K562 (cell line): ENCODE data around the gene FAM168B. TPM values are rescaled to one million over a fixed set of nuclear protein-coding genes. Genes with fewer than 3 reads are reported as not detected.

Experiments
- ATAC-seq: fragments of 200-7000 bp; cut with Tn5 transposase; 3 replicates; pipeline ENCODE4 v1.9.1; 2020; ENCODE audit warnings: moderate library complexity
- BruUV-seq: library from RNA; stranded (reverse); fragments of 400-500 nt; replicated peaks from 2 replicates; lab custom pipeline; 2021; lab: Mats Ljungman, UMichigan
- CTCF ChIA-PET: fragments of 300-600 bp; formaldehyde crosslinking; extraction: SDS; loops from one replicate; lab custom pipeline; 2021; ENCODE audit warnings: low intra/inter-chr PET ratio; lab: Yijun Ruan, JAX
- POLR2A ChIA-PET: fragments of 300-600, 350-650 bp; sonication (Branson Sonifier 250); formaldehyde crosslinking; extraction: SDS; loops from one replicate; lab custom pipeline; 2021; ENCODE audit warnings: antibody characterized with exemption, inconsistent platforms; lab: Yijun Ruan, JAX
- DNase-seq, 4 experiments: peaks; one replicate each; pipeline versions ENCODE4 v3.0.0 to v3.0.0-alpha.2; 2011 to 2018; ENCODE audit warnings: low spot score in 3 of 4, mixed read lengths in 3 of 4; ENCODE audit errors: extremely low read depth in 1 of 4
- FAIRE-seq: peaks from 2 replicates; lab custom pipeline; 2011; peaks lifted over from hg19 to GRCh38; lab: Jason Lieb, UNC
- H2AFZ ChIP-seq: 2 replicates; pipeline ENCODE4 v1.6.0; 2011; ENCODE audit warnings: low read depth, low read length, control low read depth, inconsistent platforms
- H3K27ac ChIP-seq: fragments of 200-600 bp; 3 replicates; pipeline ENCODE4 v1.8.0; 2011; ENCODE audit warnings: low read depth, mild to moderate bottlenecking, control low read depth, inconsistent platforms, low read length, moderate library complexity, mixed read lengths; ENCODE audit errors: extremely low read depth
- H3K27me3 ChIP-seq, 2 experiments: fragments of 300-600 bp in 1 of 2; 2 replicates in 1 of 2; 3 replicates in 1 of 2; pipeline versions ENCODE4 v1.6.0 to v1.8.0; 2011; ENCODE audit warnings: inconsistent platforms in 2 of 2, low read length in 2 of 2, mild to moderate bottlenecking in 1 of 2, mixed read lengths in 1 of 2, moderate library complexity in 1 of 2; ENCODE audit not compliant: control insufficient read depth in 2 of 2, insufficient read depth in 2 of 2
- H3K36me3 ChIP-seq: fragments of 300-600 bp; 3 replicates; pipeline ENCODE4 v1.8.0; 2011; ENCODE audit warnings: mild to moderate bottlenecking, low read length, inconsistent platforms; ENCODE audit not compliant: control insufficient read depth, insufficient read depth
- H3K4me1 ChIP-seq, 2 experiments: fragments of 200-600 bp in 1 of 2; replicated peaks in 1 of 2; 2 replicates in 1 of 2; 3 replicates in 1 of 2; pipeline versions ENCODE4 v1.5.1 to v1.8.0; 2011; ENCODE audit warnings: inconsistent platforms in 2 of 2, low read length in 2 of 2, mild to moderate bottlenecking in 1 of 2, mixed read lengths in 1 of 2, moderate library complexity in 1 of 2; ENCODE audit not compliant: control insufficient read depth in 2 of 2, insufficient read depth in 2 of 2
- H3K4me2 ChIP-seq: 2 replicates; pipeline ENCODE4 v1.6.1; 2011; ENCODE audit warnings: low read length, control low read depth, inconsistent platforms, mixed read lengths; ENCODE audit not compliant: insufficient read depth
- H3K4me3 ChIP-seq: fragments of 200-600 bp; sonication (generic), shearing (Covaris generic); 2 replicates; pipeline ENCODE4 v1.5.1; 2016; ENCODE audit warnings: control low read depth, inconsistent platforms
- H3K79me2 ChIP-seq: fragments of 200-600 bp; 3 replicates; pipeline ENCODE4 v1.8.0; 2011; ENCODE audit warnings: low read length, inconsistent platforms; ENCODE audit not compliant: control insufficient read depth, insufficient read depth
- H3K9ac ChIP-seq, 2 experiments: 2 replicates each; pipeline versions ENCODE4 v1.6.0 to v1.6.1; 2011; ENCODE audit warnings: low read depth in 2 of 2, low read length in 2 of 2, control low read depth in 1 of 2, inconsistent platforms in 1 of 2, mild to moderate bottlenecking in 1 of 2, mixed read lengths in 1 of 2; ENCODE audit not compliant: insufficient read depth in 1 of 2
- H3K9me1 ChIP-seq: one replicate; pipeline ENCODE4 v1.6.0; 2011; ENCODE audit warnings: inconsistent platforms, mild to moderate bottlenecking, low read length, moderate library complexity; ENCODE audit not compliant: control insufficient read depth, insufficient read depth
- H3K9me3 ChIP-seq: replicated peaks from 2 replicates; pipeline ENCODE4 v1.5.1; 2011; ENCODE audit warnings: low read depth, low read length, inconsistent platforms; ENCODE audit not compliant: control insufficient read depth, insufficient read depth
- H4K20me1 ChIP-seq: replicated peaks from 2 replicates; pipeline ENCODE4 v1.6.1; 2011; ENCODE audit warnings: low read length, inconsistent platforms, mixed read lengths; ENCODE audit not compliant: control insufficient read depth, insufficient read depth
- KAT7 ChIP-seq: sonication (generic); formaldehyde crosslinking; IDR thresholded peaks from 2 replicates; pipeline ENCODE4 v1.8.0; 2022; ENCODE audit warnings: missing genetic modification reagents, mild to moderate bottlenecking, borderline replicate concordance
- ZNF280A ChIP-seq: fragments of 450-650 bp; IDR thresholded peaks from 2 replicates; pipeline ENCODE4 v1.6.1; 2018; ENCODE audit warnings: mild to moderate bottlenecking, low read depth; ENCODE audit not compliant: partially characterized antibody
- ZNF445 ChIP-seq: fragments of 250-450 bp; sonication (Bioruptor Pico); IDR thresholded peaks from 2 replicates; pipeline ENCODE4 v1.4.0; 2020; ENCODE audit warnings: low read depth, mild to moderate bottlenecking, moderate library complexity
- WGBS: fragments of 100-300 bp; shearing (Covaris generic); methylation state at CpG from one replicate; pipeline ENCODE4 v1.1.6; 2016; ENCODE audit warnings: low coverage, mixed read lengths; ENCODE audit not compliant: insufficient coverage; ENCODE audit errors: missing lambda C conversion rate; 5-methylcytosine and 5-hydroxymethylcytosine counted together
- in situ Hi-C: fragments of 300-500 bp; cut with MboI; formaldehyde crosslinking; loops from 4 replicates; pipeline ENCODE4 v1.15.0; 2018; ENCODE audit warnings: inconsistent platforms, mixed read lengths
- intact Hi-C: fragments of 100-400 bp; cut with micrococcal nuclease; formaldehyde crosslinking; loops from 2 replicates; pipeline ENCODE4 v1.14.2; 2022
- polyA plus RNA-seq, 8 experiments: library from polyadenylated mRNA; depleted of rRNA in 4 of 8; stranded (reverse) in 5 of 8; unstranded in 3 of 8; fragments of >200 nt; fragmentation: Nextera tagmentation in 2 of 8; fragmentation: Illumina TruSeq in 1 of 8; extraction: Ambion mirVana in 2 of 8; extraction: Trizol in 1 of 8; gene quantifications; 2 replicates each; pipeline versions ENCODE4 v1.2.1 to v1.2.3, GENCODE V29; 2011 to 2014; ENCODE audit warnings: inconsistent platforms in 1 of 8, missing spikeins in 1 of 8
- total RNA-seq, 7 experiments: library from RNA; depleted of rRNA in 6 of 7; stranded (reverse); fragments of >200 nt in 6 of 7; fragmentation: Illumina TruSeq in 2 of 7; extraction: Trizol in 2 of 7; gene quantifications; 2 replicates each; pipeline versions ENCODE4 v1.2.1 to v1.2.3, GENCODE V29; 2011 to 2021; ENCODE audit warnings: low replicate concordance in 1 of 7

FAM168B gene
- total and polyA plus RNA-seq, 9 of the 15 experiments (the other 6 are each of a cell fraction or from before 2014, with no cell fraction given) = 3.3 to 76.0 (median 46.1) TPM

DNA sequence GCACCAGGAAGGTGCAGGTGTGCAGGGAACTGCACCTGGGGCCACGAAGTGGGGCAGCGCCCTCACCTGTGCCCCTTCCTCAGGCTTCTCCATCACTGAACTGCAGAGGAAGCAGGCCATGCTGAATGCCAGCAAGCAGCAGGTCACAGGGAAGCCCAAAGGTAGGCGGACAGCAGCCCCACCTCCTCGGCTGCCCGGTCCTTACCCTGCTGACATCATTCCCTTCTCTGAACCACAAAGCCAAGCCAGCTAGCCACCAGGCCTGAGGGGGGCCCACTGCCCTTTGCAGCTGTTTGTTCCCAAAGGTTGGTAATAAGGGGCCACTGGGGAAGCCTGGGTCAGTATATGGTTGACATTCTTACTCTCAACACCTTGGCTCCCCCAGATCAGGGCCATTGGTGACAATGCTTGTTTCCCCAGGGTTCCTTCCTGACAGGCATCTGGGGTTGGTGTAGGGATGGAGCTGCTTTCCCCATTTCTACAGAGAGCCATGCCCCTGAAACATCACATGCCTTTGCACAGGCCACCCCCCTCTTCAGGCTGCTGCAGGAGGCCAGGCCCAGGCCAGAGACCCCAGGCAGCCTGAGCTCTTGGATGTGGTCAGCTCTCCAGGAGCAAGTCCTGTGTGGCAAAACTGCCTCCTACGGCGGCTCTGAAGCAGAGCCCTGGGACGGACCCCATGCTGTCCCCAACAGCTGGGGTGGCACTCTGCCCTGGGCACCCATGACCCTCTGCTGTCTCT is 47.8 kb downstream of the FAM168B start:
- in situ Hi-C loops = no loop called here

More for the DNA sequence above, 47.8 kb downstream of the FAM168B start:
- H3K9me1 ChIP-seq = peaks cover 4% of the 10 kb centered on the region
- BruUV-seq = no TSS peak
- no peak overlapping the region for H3K9ac ChIP-seq
- no peaks in the 10 kb centered on the region for H3K9me3 ChIP-seq
- no peak overlapping the region for H2AFZ ChIP-seq
- TF ChIP-seq ZNF280A (no peak), KAT7 (CRISPR knock-in tag) (no peak), ZNF445 (CRISPR knock-in tag) (no peak)
- intact Hi-C loops = no loop called here
- no peak overlapping the region for H3K4me3 ChIP-seq
- 66% methylated on average over 5 of the region's 8 CpGs for WGBS
- H4K20me1 ChIP-seq = peaks cover 11% of the 10 kb centered on the region
- FAIRE-seq (no peak), DNase-seq (no peak), ATAC-seq (no peak)
- H3K27ac ChIP-seq = no peak overlapping the region
- peaks cover 0 to 18% of the 10 kb centered on the region in 2 experiments; a peak in 1 of 5 replicates for H3K4me1 ChIP-seq
- ChIA-PET POLR2A (interaction anchor here (0.6 kb wide), 3 partner anchors 24 to 874 kb away, joined by 3 read pairs; no protein-coding TSS in a partner anchor), CTCF (no interaction called here)
- H3K36me3 ChIP-seq = peaks cover 39% of the 10 kb centered on the region
- H3K27me3 ChIP-seq = no peaks in the 10 kb centered on the region
- no peaks in the 10 kb centered on the region for H3K79me2 ChIP-seq
- H3K4me2 ChIP-seq = no peak overlapping the region
